Endothelial cell of umbilical vein (primary cell): Measurements from ENCODE around the gene CXCL17.
A peak's percentile ranks its signal among the peaks of the same experiment; 100 is the strongest.

ENCODE experiments used
- CTCF ChIP-seq, 2 donors: IDR thresholded peaks; 1 replicate in 1 of 2; 2 replicates in 1 of 2; pipeline ENCODE4 v1.5.1; 2011; ENCODE audit warnings: low read length in 2 of 2, mild to moderate bottlenecking in 2 of 2, moderate library complexity in 2 of 2, control low read depth in 1 of 2, inconsistent platforms in 1 of 2, low read depth in 1 of 2; ENCODE audit not compliant: insufficient read depth in 1 of 2; ENCODE audit errors: extremely low read depth in 1 of 2
- POLR2AphosphoS5 ChIP-seq: IDR thresholded peaks from 2 replicates; pipeline ENCODE4 v1.6.1; 2012; ENCODE audit warnings: low read depth, mild to moderate bottlenecking, control low read depth, low read length, moderate library complexity; ENCODE audit not compliant: insufficient read depth

GRCh38 chr19:42396381-42397262 is 46.1 kb downstream of the CXCL17 start:
- peak; percentile 88 for TF ChIP-seq POLR2AphosphoS5
- TF ChIP-seq CTCF (IDR thresholded peaks at IDR 0.05; ENCODE audit: extremely low read depth in 1 of 2, insufficient read depth in 1 of 2, low read depth in 1 of 2, low read length in 2 of 2), result no peak
